HG02852 (cell line): ENCODE data around the gene HSF5.
A peak's percentile ranks its signal among the peaks of the same experiment; 100 is the strongest.

Experiments used
- ATAC-seq: cut with Tn5 transposase; IDR thresholded peaks from one replicate; pipeline ENCODE4 v1.9.1; 2021; ENCODE audit warnings: mild to moderate bottlenecking, moderate library complexity; ENCODE audit not compliant: unreplicated experiment

Gene HSF5, protein sequence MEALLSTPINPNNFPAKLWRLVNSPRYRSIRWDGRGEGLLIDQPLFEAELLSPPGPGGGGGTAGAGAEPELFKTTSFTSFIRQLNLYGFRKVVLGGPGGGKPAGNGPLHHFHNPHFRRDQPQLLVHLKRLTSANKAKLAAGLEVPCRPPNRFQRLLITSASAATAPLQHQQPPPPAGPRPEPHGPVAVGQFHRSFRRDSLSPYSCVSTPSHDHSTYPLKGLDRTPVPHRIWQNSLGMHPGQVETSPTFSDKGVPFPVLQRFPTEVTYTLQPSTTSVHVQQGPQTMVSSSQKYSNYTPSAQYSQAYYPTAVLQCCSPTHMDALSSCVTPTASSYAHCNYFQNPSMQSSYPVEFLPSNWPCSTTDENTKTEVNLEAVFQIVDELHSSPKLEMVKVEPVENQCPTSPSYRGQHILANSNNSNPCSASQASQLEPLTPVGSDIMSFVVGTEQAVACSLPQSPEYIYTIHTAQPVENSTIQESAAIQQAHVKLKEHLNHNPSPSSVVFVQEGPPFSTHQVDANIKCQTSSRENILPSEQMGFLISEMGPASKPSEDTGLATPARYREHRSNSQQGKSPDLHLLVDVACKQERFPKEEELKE

DNA sequence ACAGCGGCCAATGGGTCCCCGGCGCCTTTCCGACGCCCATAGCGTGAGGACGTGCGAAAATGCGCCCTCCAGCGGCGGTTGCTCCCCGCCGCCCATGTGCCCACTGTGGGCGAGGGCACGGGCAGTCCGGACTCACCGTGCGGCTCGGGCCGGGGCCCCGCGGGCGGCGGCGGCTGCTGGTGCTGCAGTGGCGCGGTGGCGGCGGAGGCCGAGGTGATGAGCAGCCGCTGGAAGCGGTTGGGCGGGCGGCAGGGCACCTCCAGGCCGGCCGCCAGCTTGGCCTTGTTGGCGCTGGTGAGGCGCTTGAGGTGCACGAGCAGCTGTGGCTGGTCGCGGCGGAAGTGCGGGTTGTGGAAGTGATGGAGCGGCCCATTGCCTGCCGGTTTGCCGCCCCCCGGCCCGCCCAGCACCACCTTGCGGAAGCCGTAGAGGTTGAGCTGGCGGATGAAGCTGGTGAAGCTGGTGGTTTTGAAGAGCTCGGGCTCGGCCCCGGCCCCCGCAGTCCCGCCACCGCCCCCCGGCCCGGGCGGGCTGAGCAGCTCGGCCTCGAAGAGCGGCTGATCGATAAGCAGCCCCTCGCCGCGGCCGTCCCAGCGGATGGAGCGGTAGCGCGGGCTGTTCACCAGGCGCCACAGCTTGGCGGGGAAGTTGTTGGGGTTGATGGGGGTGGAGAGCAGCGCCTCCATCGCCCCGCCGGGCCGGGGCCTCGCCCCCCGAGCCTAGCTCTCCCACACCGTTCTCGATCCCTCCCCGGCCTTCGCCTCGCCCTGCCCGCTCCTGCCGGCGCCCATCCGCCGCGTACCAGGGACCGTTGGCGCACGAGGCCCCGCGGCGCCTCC, at the start of gene HSF5:
HSF5 (minus strand) TSS at position 820 of the 839 bp plus-strand sequence; CDS start at position 686, 134 bp downstream.
- no peak for ATAC-seq

GRCh38 chr17:58537266-58537665, 49.1 kb upstream of the HSF5 start:
- no peak for ATAC-seq

DNA sequence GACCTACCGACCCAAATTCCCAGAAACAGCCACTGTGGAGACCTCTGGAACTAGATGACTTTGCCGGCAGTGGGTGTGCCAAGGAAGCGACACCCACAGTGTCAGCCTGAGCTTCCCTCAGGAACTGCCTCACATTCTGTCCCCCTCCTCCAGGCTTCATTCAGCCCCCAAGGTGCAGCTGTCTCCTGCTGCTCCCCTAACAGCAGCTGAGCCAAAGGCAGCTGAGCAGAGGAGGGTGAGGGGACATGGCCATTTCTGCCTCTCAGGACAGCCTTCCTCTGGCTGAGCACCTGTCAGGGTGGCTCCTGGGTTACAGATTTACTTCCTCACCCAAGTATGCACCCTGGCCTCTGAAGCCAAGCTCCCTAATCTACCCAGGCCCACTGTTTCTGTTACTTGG, 48.3 kb upstream of the HSF5 start:
- no peak for ATAC-seq

DNA sequence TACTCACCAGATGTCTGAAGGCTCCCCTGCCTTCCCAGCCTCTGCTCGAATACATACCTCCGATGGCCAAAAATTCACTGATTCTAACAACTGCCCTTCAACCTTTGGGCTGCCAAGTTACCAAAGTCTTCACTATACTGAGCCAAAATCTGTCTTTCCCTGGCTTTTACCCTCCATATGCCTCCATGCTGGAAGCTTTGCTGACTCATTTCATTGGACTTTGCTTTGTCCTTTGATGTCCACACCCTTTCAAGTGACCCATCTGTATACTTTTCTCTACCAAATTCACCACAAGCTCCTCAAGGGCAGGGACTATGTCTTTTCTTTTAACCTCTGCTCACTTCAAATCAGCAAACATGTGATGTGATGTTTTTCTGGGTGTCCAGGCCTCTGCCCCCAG, 47.2 kb upstream of the HSF5 start:
- no peak for ATAC-seq

GRCh38 chr17:58534901-58535421, 46.8 kb upstream of the HSF5 start:
- no peak for ATAC-seq

GRCh38 chr17:58534331-58534730, 46.1 kb upstream of the HSF5 start:
- no peak for ATAC-seq

GRCh38 chr17:58533616-58534188, 45.5 kb upstream of the HSF5 start:
- no peak for ATAC-seq

DNA sequence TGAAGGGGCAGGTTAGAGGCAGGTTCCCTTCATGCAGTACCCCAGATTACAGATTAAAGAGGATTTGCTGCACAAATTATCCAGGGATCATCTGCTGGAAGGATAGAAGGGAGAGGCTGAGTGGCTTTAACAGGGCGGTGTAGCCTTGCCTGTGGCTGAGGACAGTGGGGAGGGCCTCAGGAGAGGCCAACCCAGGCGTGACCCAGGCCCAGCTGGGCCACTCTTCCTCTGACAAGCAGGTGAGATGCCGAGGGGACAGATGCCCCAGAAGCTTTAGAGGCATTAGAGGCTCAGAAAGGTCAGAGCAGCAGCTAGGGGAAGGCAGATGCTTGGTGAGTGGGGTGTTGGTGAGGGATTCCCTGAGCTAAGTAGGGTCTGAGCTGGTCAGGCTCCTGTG, 44.3 kb upstream of the HSF5 start:
- no peak for ATAC-seq

GRCh38 chr17:58531661-58532554, 43.7 kb upstream of the HSF5 start:
- ATAC-seq = peak; percentile 74

DNA sequence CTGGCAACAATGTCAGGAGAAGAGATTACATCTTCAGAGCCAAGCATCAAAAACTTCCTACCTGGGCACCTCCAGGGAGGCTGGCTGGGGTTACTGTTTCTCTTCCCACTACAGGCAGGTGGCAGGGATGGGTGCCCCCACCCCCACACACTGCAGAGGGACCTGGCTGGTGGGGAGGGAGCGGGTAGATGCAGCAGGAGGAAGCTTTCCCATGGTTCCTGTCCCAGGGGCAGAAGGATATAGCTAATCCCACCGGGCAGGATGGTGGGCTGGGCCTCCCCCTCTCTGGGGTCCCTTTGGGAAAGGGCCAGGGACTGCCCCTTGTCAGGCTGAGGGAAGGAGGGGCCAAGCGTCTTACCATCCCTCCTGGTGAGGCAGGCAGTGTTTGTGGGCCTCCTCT, 42.9 kb upstream of the HSF5 start:
- ATAC-seq = no peak

GRCh38 chr17:58530655-58531054, 42.4 kb upstream of the HSF5 start:
- no peak for ATAC-seq

DNA sequence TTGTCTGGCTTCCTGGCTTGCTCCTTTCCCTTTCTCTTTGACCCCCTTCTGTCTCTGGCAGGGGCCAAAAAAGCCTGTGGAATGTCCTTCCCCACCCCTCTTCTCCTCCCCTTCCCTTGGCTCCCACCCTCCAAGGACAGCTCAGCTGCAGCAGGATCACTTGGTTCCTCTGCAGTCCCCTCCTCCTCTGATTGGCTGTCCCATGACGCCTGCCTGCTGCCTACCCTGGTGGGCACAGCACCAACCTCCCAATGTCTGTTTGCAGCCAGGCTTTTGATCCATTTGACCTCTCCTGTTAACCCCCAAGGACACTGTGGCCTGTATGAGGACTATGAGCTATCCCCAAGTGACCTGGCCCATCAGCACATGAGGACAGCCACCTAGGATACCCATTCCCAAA, 41.1 kb upstream of the HSF5 start:
- ATAC-seq = no peak

DNA sequence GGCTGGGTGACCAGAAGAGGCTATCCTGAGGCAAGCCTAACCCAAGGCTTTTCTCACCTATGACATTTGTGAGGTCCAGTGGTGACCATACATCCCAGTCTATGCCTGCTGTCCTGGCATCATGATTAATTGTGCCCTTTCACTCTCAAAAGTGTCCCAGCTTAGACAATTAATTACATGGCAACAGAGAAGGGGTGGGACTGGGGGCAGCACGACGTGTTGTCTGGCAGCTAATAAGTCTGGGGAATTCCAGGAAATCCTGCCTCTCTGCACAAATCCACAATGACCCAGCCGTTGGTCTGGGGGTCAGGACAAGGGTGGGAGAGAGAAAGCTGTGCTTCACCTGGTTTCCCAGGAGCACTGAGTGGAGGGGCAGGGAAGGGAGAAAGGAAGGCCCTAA, 40.2 kb upstream of the HSF5 start:
- no peak for ATAC-seq

GRCh38 chr17:58527949-58528348, 39.7 kb upstream of the HSF5 start:
- ATAC-seq = no peak

GRCh38 chr17:58527306-58527705, 39.1 kb upstream of the HSF5 start:
- no peak for ATAC-seq

DNA sequence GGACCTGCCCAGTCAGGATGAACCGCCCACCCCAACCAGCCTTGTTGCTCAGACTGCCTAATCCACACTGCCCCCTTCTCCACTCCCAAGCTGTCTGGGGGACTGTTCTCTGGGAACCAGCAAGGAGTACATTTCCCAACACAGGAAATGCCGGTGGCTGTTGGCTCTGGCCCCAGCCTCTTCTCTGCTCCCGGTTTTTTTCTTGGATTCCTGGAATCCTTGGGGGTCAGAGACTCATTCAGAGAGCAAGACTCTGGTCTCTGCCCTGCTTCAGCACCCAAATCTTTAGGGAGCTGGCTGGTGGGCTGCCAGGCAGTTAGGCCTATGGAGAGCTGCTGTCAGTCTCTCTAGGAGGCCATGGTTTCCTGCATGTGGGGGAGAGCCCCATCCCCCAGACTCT, 37.0 kb upstream of the HSF5 start:
- no peak for ATAC-seq

GRCh38 chr17:58521680-58522079, 33.5 kb upstream of the HSF5 start:
- ATAC-seq = no peak

- no peak for ATAC-seq
Measured at GRCh38 chr17:58520843-58521430, 32.7 kb upstream of the HSF5 start.

DNA sequence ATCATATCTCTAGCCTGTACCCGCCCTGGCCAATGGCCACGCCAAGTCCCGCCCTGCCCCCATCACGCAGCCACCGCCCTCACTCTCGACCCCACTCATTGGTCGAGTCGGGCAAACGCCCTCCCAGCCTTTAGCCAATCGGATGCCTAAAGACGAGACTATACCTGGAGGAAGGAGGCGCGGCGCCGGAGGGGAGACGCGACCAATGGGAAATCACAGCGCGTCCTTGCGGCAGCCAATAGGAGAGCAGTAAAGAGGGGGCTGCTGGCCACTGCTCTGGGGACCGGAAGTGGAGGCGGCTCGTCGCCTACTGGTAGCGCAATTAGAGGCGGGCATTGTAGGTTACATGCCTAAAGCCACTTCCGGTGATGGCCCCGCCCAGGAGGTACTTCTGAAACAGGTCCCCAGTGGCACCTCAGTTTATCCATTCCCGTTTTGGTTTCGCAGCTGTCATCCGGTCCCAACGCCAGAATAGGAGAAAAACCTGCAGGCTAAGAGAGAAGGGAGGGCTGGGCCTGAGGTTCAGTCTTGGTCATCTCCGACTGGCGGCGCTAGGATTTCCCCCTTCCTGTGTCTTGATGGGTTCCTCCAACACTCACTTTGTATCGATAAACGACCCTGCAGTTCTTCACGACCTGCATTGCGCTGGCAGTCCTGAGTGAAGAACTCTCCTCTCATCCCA, 29.9 kb upstream of the HSF5 start:
- ATAC-seq = peak; percentile 81
